Spinal cord (tissue), 10 donors: ENCODE measurements around the gene PCMT1. TPM values are rescaled to one million over a fixed set of nuclear protein-coding genes. Genes with fewer than 3 reads are reported as not detected.
"Not testable (repeated sequence)": the region's sequence is repeated elsewhere in the genome, so short reads cannot be mapped to it uniquely, and the experiment has no call there.

Source experiments
- DNase-seq, 6 donors: peaks; one replicate each; pipeline versions ENCODE4 v3.0.0 to v3.0.0-alpha.2; 2013 to 2015; ENCODE audit warnings: low spot score in 6 of 6, low read depth in 4 of 6
- H3K27ac ChIP-seq: one replicate; pipeline ENCODE4 v1.5.1; 2013; ENCODE audit warnings: low read depth, low read length, control low read depth
- H3K27me3 ChIP-seq: one replicate; pipeline ENCODE4 v1.6.1; 2013; ENCODE audit warnings: low read length; ENCODE audit not compliant: control insufficient read depth, insufficient read depth
- H3K36me3 ChIP-seq: one replicate; pipeline ENCODE4 v1.6.1; 2013; ENCODE audit warnings: low read length; ENCODE audit not compliant: control insufficient read depth, insufficient read depth
- H3K4me1 ChIP-seq: one replicate; pipeline ENCODE4 v1.6.1; 2013; ENCODE audit warnings: low read length; ENCODE audit not compliant: control insufficient read depth, insufficient read depth
- H3K4me3 ChIP-seq: one replicate; pipeline ENCODE4 v1.5.1; 2013; ENCODE audit warnings: low read depth, low read length, control low read depth
- H3K9me3 ChIP-seq: one replicate; pipeline ENCODE4 v1.6.1; 2013; ENCODE audit warnings: low read length; ENCODE audit not compliant: control insufficient read depth, insufficient read depth
- WGBS: methylation state at CpG from one replicate; pipeline ENCODE4 v1.1.5; 2013; ENCODE audit warnings: missing lambda C conversion rate; ENCODE audit not compliant: insufficient coverage; 5-methylcytosine and 5-hydroxymethylcytosine counted together
- polyA plus RNA-seq, 2 donors: library from polyadenylated mRNA; unstranded; fragments of 120-200 nt; gene quantifications; one replicate each; pipeline ENCODE4 v1.2.1, GENCODE V29; 2013; ENCODE audit not compliant: insufficient read length in 2 of 2
- total RNA-seq, 2 donors: library from RNA; depleted of rRNA in 1 of 2; stranded (reverse); fragments of 120-200 nt in 1 of 2; fragments of >200 nt in 1 of 2; gene quantifications; one replicate each; pipeline versions ENCODE4 v1.2.3 to v1.2.4, GENCODE V29; 2013 to 2014
- donor health status: healthy.

PCMT1 gene
- total and polyA plus RNA-seq, 4 donors = 84.4 to 173 (median 159) TPM

- Histone ChIP-seq H3K36me3 (peaks cover 12% of the 10 kb centered on the region), H3K27ac (peak overlapping the region; percentile 72), H3K4me3 (no peak overlapping the region), H3K27me3 (no peaks in the 10 kb centered on the region), H3K4me1 (peaks cover 10% of the 10 kb centered on the region), H3K9me3 (no peaks in the 10 kb centered on the region)
- WGBS = 82% methylated on average over 4 of the region's 7 CpGs
- peak in 3 of 6 donors; percentile 6 to 57 (median 36) for DNase-seq
Measured at GRCh38 chr6:149830731-149831307, 81.3 kb downstream of the PCMT1 start.

- peaks cover 10% of the 10 kb centered on the region for H3K36me3 ChIP-seq
- no peak overlapping the region for H3K4me3 ChIP-seq
- peaks cover 10% of the 10 kb centered on the region for H3K4me1 ChIP-seq
- H3K9me3 ChIP-seq = no peaks in the 10 kb centered on the region
- H3K27ac ChIP-seq = peak overlapping the region; percentile 72
- H3K27me3 ChIP-seq = no peaks in the 10 kb centered on the region
- 36% methylated on average over 3 of the region's 6 CpGs for WGBS
- peak in 4 of 6 donors; percentile 31 to 73 (median 47) for DNase-seq
Measured at GRCh38 chr6:149831308-149831820, 81.8 kb downstream of the PCMT1 start.

- Histone ChIP-seq H3K36me3 (peaks cover 14% of the 10 kb centered on the region), H3K4me3 (no peak overlapping the region), H3K9me3 (no peaks in the 10 kb centered on the region), H3K27me3 (no peaks in the 10 kb centered on the region), H3K27ac (no peak overlapping the region), H3K4me1 (peaks cover 10% of the 10 kb centered on the region)
- no peak for DNase-seq
- no CpG with 5 or more reads among the region's 3 CpGs for WGBS
Measured at GRCh38 chr6:149833651-149834050, 84.1 kb downstream of the PCMT1 start.

- H3K9me3 ChIP-seq = no peaks in the 10 kb centered on the region
- H3K4me1 ChIP-seq = peaks cover 10% of the 10 kb centered on the region
- H3K27me3 ChIP-seq = no peaks in the 10 kb centered on the region
- H3K36me3 ChIP-seq = peaks cover 17% of the 10 kb centered on the region
- DNase-seq = peak; percentile 58 to 90 (median 70)
- WGBS = 55% methylated on average over 2 of the region's 5 CpGs
- H3K27ac ChIP-seq = no peak overlapping the region
- no peak overlapping the region for H3K4me3 ChIP-seq
Measured at GRCh38 chr6:149834513-149835481, 85.3 kb downstream of the PCMT1 start.

- H3K27ac ChIP-seq = no peak overlapping the region
- H3K4me3 ChIP-seq = no peak overlapping the region
- WGBS = 59% methylated on average over 6 of the region's 8 CpGs
- H3K4me1 ChIP-seq = peaks cover 5% of the 10 kb centered on the region
- H3K9me3 ChIP-seq = no peaks in the 10 kb centered on the region
- H3K36me3 ChIP-seq = peaks cover 32% of the 10 kb centered on the region
- DNase-seq = peak in 2 of 6 donors; percentile 12 to 22
- no peaks in the 10 kb centered on the region for H3K27me3 ChIP-seq
Measured at GRCh38 chr6:149840345-149841075, 91.0 kb downstream of the PCMT1 start.

GRCh38 chr6:149842331-149842730, 92.8 kb downstream of the PCMT1 start:
- Histone ChIP-seq H3K4me1 (peaks cover 9% of the 10 kb centered on the region), H3K36me3 (peaks cover 32% of the 10 kb centered on the region), H3K4me3 (no peak overlapping the region), H3K27ac (no peak overlapping the region), H3K9me3 (no peaks in the 10 kb centered on the region), H3K27me3 (no peaks in the 10 kb centered on the region)
- DNase-seq = no peak
- WGBS = 93% methylated on average over 7 of the region's 7 CpGs

GRCh38 chr6:149843051-149843633, 93.6 kb downstream of the PCMT1 start:
- no peaks in the 10 kb centered on the region for H3K9me3 ChIP-seq
- 87% methylated on average over 10 of the region's 10 CpGs for WGBS
- H3K27ac ChIP-seq = no peak overlapping the region
- no peak for DNase-seq
- peaks cover 30% of the 10 kb centered on the region for H3K36me3 ChIP-seq
- no peaks in the 10 kb centered on the region for H3K27me3 ChIP-seq
- peaks cover 9% of the 10 kb centered on the region for H3K4me1 ChIP-seq
- H3K4me3 ChIP-seq = no peak overlapping the region

GRCh38 chr6:149844036-149844435, 94.5 kb downstream of the PCMT1 start:
- not testable (repeated sequence) for H3K4me3 ChIP-seq, DNase-seq, H3K27me3 ChIP-seq, H3K27ac ChIP-seq, H3K9me3 ChIP-seq, H3K4me1 ChIP-seq
- no CpG with 5 or more reads among the region's 4 CpGs for WGBS
- peaks cover 30% of the 10 kb centered on the region for H3K36me3 ChIP-seq

GRCh38 chr6:149844480-149844879, 94.9 kb downstream of the PCMT1 start:
- H3K36me3 ChIP-seq = peaks cover 27% of the 10 kb centered on the region
- H3K9me3 ChIP-seq = no peaks in the 10 kb centered on the region
- no peak overlapping the region for H3K27ac ChIP-seq
- peaks cover 9% of the 10 kb centered on the region for H3K4me1 ChIP-seq
- no peak for DNase-seq
- WGBS = no CpG with 5 or more reads among the region's 2 CpGs
- no peak overlapping the region for H3K4me3 ChIP-seq
- no peaks in the 10 kb centered on the region for H3K27me3 ChIP-seq
